ENCODE data around the gene TFDP2. TPM values are rescaled to one million over a fixed set of nuclear protein-coding genes. Genes with fewer than 3 reads are reported as not detected.
"Not testable (repeated sequence)": the region's sequence is repeated elsewhere in the genome, so short reads cannot be mapped to it uniquely, and the experiment has no call there.

The TFDP2 gene
- total and polyA plus RNA-seq, 2 experiments from 2014 or later: 150 to 410 TPM

GRCh38 chr3:141979050-141979671 lies 170.2 kb downstream of the TFDP2 start (continued):
- TF ChIP-seq EZH2phosphoT487 (IDR thresholded peaks at IDR 0.05; ENCODE audit: unreplicated experiment) (no peak), CREB1 (CRISPR knock-in tag; IDR thresholded peaks at IDR 0.05; ENCODE audit: low read depth) (no peak), ZNF331 (CRISPR knock-in tag; IDR thresholded peaks at IDR 0.05; ENCODE audit: low read depth) (no peak), STAT1 (IDR thresholded peaks at IDR 0.05; ENCODE audit: unreplicated experiment) (no peak), REST (IDR thresholded peaks at IDR 0.05; ENCODE audit: unreplicated experiment) (no peak), ETS1 (IDR thresholded peaks at IDR 0.05) (no peak)

GRCh38 chr3:141974777-141975176 lies 174.6 kb downstream of the TFDP2 start:
- ATAC-seq; H3K9me3 Mint-ChIP-seq; H3K27ac ChIP-seq (ENCODE audit: low read depth); H3K4me1 ChIP-seq (ENCODE audit: insufficient read depth); H3K4me2 ChIP-seq; H3K27me3 ChIP-seq (ENCODE audit: insufficient read depth); H3K27ac Mint-ChIP-seq; H2AFZ ChIP-seq; H3F3A ChIP-seq (replicated peaks; ENCODE audit: low read depth); DNase-seq (ENCODE audit: low spot score); H3K9me2 ChIP-seq (ENCODE audit: insufficient read depth); H3K4me3 Mint-ChIP-seq; H3K4me3 ChIP-seq; H3K27me3 Mint-ChIP-seq (ENCODE audit: insufficient read depth, low read depth, poor library complexity); H3K79me2 ChIP-seq (replicated peaks; ENCODE audit: insufficient read depth); H3K4me1 Mint-ChIP-seq: not testable (repeated sequence)
- Histone ChIP-seq H4K20me1 (replicated peaks; ENCODE audit: insufficient read depth) (peaks cover 12% of the 10 kb centered on the region), H3K36me3 (ENCODE audit: insufficient read depth) (peaks cover 11% of the 10 kb centered on the region)
- peaks cover 55% of the 10 kb centered on the region for H3K36me3 Mint-ChIP-seq (ENCODE audit: low read depth)

GRCh38 chr3:141972399-141972798 lies 176.9 kb downstream of the TFDP2 start:
- Histone ChIP-seq H3K36me3 (ENCODE audit: insufficient read depth) (peaks cover 15% of the 10 kb centered on the region), H3F3A (replicated peaks; ENCODE audit: low read depth) (0 out of 2 replicates have a peak, but pooled peaks cover 9% of the 10 kb centered on the region), H3K27me3 (ENCODE audit: insufficient read depth) (no peaks in the 10 kb centered on the region), H3K79me2 (replicated peaks; ENCODE audit: insufficient read depth) (0 out of 2 replicates have a peak, but pooled peaks cover 7% of the 10 kb centered on the region), H3K27ac (ENCODE audit: low read depth) (peak overlapping the region; percentile 55; the same call in 1 of the 2 replicates), H3K4me3 (no peak overlapping the region), H3K4me1 (ENCODE audit: insufficient read depth) (no peaks in the 10 kb centered on the region), H4K20me1 (replicated peaks; ENCODE audit: insufficient read depth) (peaks cover 12% of the 10 kb centered on the region), H3K4me2 (no peak overlapping the region), H2AFZ (no peak overlapping the region), H3K9me2 (ENCODE audit: insufficient read depth) (no peaks in the 10 kb centered on the region)
- H3K36me3 Mint-ChIP-seq (ENCODE audit: low read depth): peaks cover 61% of the 10 kb centered on the region
- no peak overlapping the region for H3K4me3 Mint-ChIP-seq
- no peaks in the 10 kb centered on the region for H3K27me3 Mint-ChIP-seq (ENCODE audit: insufficient read depth, low read depth, poor library complexity)
- ATAC-seq (peak; percentile 38; the same call in 1 of the 3 replicates), DNase-seq (ENCODE audit: low spot score) (no peak)
- TF ChIP-seq POLR2AphosphoS5 (IDR thresholded peaks at IDR 0.05; ENCODE audit: low read depth) (no peak), EZH2phosphoT487 (IDR thresholded peaks at IDR 0.05; ENCODE audit: unreplicated experiment) (no peak), NANOG (IDR thresholded peaks at IDR 0.05; ENCODE audit: borderline replicate concordance) (no peak), CTCF (conservative IDR thresholded peaks at IDR 0.05; ENCODE audit: low read depth in 2 of 2) (no peak), ZNF114 (CRISPR knock-in tag; IDR thresholded peaks at IDR 0.05) (no peak)
- H3K4me1 Mint-ChIP-seq: no peaks in the 10 kb centered on the region
- no peaks in the 10 kb centered on the region for H3K9me3 Mint-ChIP-seq
- H3K27ac Mint-ChIP-seq: no peak overlapping the region

Measured in GM23338 (cell line).